GM12875 (cell line): ENCODE results near the gene TSC22D1.
"Not testable (repeated sequence)": the region's sequence is repeated elsewhere in the genome, so short reads cannot be mapped to it uniquely, and the experiment has no call there.

Experiments used
- H3K4me3 ChIP-seq: one replicate; pipeline ENCODE4 v1.5.1; 2011; ENCODE audit warnings: low read depth, low read length, control low read depth
- CTCF ChIP-seq: IDR thresholded peaks from 2 replicates; pipeline ENCODE4 v1.5.1; 2011; ENCODE audit warnings: low read depth, mild to moderate bottlenecking, control low read depth, inconsistent platforms, low read length, moderate library complexity, borderline replicate concordance; ENCODE audit not compliant: insufficient read depth

The TSC22D1 gene

GRCh38 chr13:44523146-44524015 is 52.7 kb downstream of the TSC22D1 start:
- no peak overlapping the region for H3K4me3 ChIP-seq
- TF ChIP-seq CTCF, result no peak

- H3K4me3 ChIP-seq, result no peak overlapping the region
- no peak for TF ChIP-seq CTCF
Measured at GRCh38 chr13:44519642-44520041, 56.5 kb downstream of the TSC22D1 start.

GRCh38 chr13:44516771-44517170 is 59.4 kb downstream of the TSC22D1 start:
- H3K4me3 ChIP-seq, result no peak overlapping the region

GRCh38 chr13:44514278-44514677 is 61.9 kb downstream of the TSC22D1 start:
- no peak for TF ChIP-seq CTCF
- H3K4me3 ChIP-seq, result no peak overlapping the region

More at GRCh38 chr13:44516771-44517170, 59.4 kb downstream of the TSC22D1 start:
- no peak for TF ChIP-seq CTCF

GRCh38 chr13:44509853-44510252 is 66.3 kb downstream of the TSC22D1 start:
- H3K4me3 ChIP-seq, result not testable (repeated sequence)

- TF ChIP-seq CTCF, result no peak
- no peak overlapping the region for H3K4me3 ChIP-seq
Measured at GRCh38 chr13:44508562-44509077, 67.5 kb downstream of the TSC22D1 start.

GRCh38 chr13:44507639-44508038 is 68.5 kb downstream of the TSC22D1 start:
- TF ChIP-seq CTCF, result no peak

More at GRCh38 chr13:44507639-44508038, 68.5 kb downstream of the TSC22D1 start:
- no peak overlapping the region for H3K4me3 ChIP-seq
